Stimulated activated effector memory CD8-positive, alpha-beta T cell treated with anti-CD3 and anti-CD28 coated beads, Interleukin-12 subunit alpha, Interleukin-12 subunit beta, amount 100 ng/mL, for 72 hours (primary cell): ENCODE measurements around the gene PPBP.

ENCODE experiments used
- ATAC-seq: fragments of 150-1000 bp; cut with Tn5 transposase; 2 replicates; pipeline ENCODE4 v1.10.0; 2021
- DNase-seq, 2 donors: peaks; one replicate each; pipeline ENCODE4 v3.0.0; 2021 to 2022; ENCODE audit warnings: low spot score in 2 of 2
- H3K27ac Mint-ChIP-seq: one replicate; pipeline ENCODE4 v1.8.0; 2022; ENCODE audit warnings: mild to moderate bottlenecking, mixed read lengths
- H3K36me3 Mint-ChIP-seq: one replicate; pipeline ENCODE4 v1.8.0; 2022; ENCODE audit warnings: mild to moderate bottlenecking, mixed read lengths
- H3K4me1 Mint-ChIP-seq: one replicate; pipeline ENCODE4 v1.8.0; 2022; ENCODE audit warnings: mixed read lengths
- H3K4me3 Mint-ChIP-seq: one replicate; pipeline ENCODE4 v1.8.0; 2022; ENCODE audit warnings: mild to moderate bottlenecking, mixed read lengths
- H3K9me3 Mint-ChIP-seq: one replicate; pipeline ENCODE4 v1.8.0; 2022; ENCODE audit warnings: mixed read lengths

PPBP gene

DNA sequence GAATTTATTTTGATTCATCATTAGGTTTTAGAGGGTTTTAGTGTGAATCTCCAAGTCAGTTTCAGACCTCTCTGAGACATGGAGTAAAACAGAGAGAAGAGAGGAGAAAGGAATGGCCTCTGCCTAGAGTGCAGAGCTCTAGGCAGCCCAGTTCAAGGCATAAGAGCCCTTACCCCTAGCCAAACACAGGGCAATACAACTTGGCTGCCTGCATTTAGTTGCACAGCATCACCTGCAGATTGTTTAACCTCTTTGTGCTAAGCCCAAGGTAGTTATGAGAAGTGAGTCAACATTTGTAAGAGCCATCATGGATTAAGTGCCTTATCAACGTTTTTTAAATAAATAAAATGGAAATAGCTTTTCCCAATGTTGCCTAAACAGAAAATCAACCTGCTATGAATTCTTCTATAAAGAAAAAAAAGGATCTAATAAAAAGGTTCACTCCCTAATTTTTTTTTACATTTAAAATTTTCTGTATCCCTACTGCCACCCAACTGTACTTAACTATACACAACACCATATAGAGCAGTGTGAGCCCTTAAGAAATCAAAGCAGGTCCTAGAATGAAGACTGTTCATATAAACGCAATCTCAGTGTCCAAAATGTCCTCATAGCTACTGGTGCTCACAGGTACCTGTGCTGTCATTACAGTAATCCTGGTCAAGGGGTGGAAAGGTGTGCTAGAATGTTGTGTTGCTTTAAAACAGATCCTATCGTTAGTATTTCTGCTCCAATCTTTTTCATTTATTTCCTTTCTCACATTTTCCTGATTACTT lies 42.1 kb downstream of the PPBP start:
- no peak for ATAC-seq
- peaks cover 4% of the 10 kb centered on the region for H3K9me3 Mint-ChIP-seq
- H3K36me3 Mint-ChIP-seq: no peaks in the 10 kb centered on the region
- H3K27ac Mint-ChIP-seq: no peak overlapping the region
- no peak for DNase-seq
- no peak overlapping the region for H3K4me3 Mint-ChIP-seq
- H3K4me1 Mint-ChIP-seq: no peaks in the 10 kb centered on the region

DNA sequence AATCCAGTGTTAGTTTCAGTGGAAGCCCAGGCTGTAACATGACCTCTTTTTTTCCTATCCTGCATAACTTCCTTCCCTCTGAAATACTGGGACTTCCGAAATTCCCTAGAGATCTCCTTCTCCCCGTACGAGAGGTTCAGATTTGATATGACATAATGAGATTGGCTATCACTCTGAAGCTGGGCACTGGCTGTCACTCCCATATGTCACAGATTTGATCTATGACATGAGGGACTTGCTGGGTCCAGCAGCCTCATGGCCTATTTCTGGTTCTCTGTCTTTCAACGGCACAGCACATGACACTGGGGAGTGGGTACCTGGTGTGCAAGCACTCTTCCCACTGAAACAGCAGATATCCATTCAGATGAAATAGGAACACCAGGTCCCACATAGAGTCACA lies 42.9 kb downstream of the PPBP start:
- peaks cover 4% of the 10 kb centered on the region for H3K9me3 Mint-ChIP-seq
- DNase-seq (no peak), ATAC-seq (no peak)
- no peaks in the 10 kb centered on the region for H3K4me1 Mint-ChIP-seq
- H3K27ac Mint-ChIP-seq: no peak overlapping the region
- H3K4me3 Mint-ChIP-seq: no peak overlapping the region
- no peaks in the 10 kb centered on the region for H3K36me3 Mint-ChIP-seq

DNA sequence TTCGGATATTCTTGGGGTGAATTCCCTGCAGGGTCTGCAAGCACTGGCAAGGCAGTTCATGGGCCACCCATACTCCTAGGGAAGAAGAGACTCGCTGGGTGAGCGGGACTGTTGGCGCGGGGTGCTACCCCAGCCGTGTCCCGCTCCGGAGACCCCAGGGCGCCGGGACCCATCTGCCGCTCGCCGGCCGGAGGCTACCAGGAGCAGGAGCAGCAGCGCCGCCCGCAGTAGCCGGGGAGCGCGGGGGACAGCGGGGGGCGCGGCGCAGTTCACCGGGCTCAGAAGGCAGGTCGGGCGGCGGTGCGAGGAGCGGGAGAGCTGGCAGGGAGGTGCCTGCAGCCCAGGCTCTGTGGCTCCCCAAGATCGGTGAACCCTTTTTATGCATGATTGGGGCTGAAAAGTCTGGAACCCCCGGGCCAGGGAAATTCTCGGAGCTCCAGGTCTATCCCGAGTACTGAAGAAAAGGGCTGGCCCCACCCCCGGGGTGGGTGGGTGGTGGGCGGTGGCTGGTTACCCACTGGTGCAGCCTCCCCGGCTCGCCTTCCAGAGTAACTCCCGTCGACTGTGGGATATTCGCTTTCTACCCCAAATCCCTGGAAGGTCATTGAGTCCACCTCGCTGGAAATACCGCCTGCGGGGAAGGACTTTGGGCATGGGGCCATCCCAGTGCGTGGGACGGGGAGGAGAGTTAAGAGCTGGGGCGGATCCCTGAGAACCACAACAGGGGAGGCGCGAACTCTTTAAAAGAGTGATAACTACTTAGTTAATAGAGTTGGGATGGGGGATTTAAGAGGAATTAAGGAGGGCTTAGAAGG lies 43.7 kb downstream of the PPBP start:
- H3K36me3 Mint-ChIP-seq: no peaks in the 10 kb centered on the region
- no peak overlapping the region for H3K4me3 Mint-ChIP-seq
- DNase-seq: no peak
- no peak for ATAC-seq
- peaks cover under 1% of the 10 kb centered on the region for H3K9me3 Mint-ChIP-seq
- H3K4me1 Mint-ChIP-seq: no peaks in the 10 kb centered on the region
- H3K27ac Mint-ChIP-seq: no peak overlapping the region

DNA sequence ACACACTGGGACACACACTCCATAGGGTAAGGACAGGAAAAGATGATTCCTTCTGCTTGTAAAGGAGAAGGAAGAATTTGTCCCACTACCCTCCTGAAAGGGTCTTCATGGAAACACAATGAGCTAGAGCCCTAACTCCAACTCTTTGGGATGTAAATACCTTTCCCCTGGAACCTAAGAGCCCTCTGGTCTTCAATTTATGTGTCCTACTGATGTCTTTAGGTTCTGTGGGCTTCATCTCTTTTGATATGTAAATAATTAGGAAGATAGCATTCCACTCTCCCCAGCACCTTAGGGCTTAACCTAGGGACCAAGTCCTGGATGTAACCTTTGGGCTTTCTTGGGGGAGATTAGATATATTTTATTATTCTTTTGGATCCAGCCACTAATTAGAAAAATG lies 44.4 kb downstream of the PPBP start:
- Mint-ChIP-seq H3K36me3 (no peaks in the 10 kb centered on the region), H3K9me3 (peaks cover 2% of the 10 kb centered on the region), H3K4me1 (no peaks in the 10 kb centered on the region), H3K4me3 (no peak overlapping the region), H3K27ac (no peak overlapping the region)
- DNase-seq (no peak), ATAC-seq (no peak)

DNA sequence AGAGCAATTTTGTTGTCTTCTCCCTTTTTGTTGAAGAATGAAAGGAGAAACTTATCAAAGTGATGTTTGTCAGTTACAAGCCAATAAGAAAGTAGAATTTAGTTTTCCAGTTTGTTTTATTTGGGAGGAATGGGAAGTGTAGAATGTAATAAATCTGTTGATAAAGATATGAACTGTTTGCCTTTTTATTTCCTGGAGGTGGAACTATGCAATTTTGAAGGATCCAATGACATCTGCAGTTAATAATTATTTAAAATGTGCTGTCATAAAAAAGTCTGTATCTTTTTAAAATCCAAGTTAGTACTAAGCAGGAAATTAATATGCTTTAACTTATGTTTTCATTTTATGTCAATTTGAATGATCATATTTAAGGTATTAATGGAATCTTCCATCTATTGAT lies 51.0 kb downstream of the PPBP start:
- Mint-ChIP-seq H3K9me3 (peaks cover 4% of the 10 kb centered on the region), H3K4me3 (no peak overlapping the region), H3K27ac (no peak overlapping the region), H3K4me1 (no peaks in the 10 kb centered on the region), H3K36me3 (no peaks in the 10 kb centered on the region)
- no peak for DNase-seq
- no peak for ATAC-seq
